ENCODE results near the gene THADA.
"Not testable (repeated sequence)": the region's sequence is repeated elsewhere in the genome, so short reads cannot be mapped to it uniquely, and the experiment has no call there.

THADA gene

DNA sequence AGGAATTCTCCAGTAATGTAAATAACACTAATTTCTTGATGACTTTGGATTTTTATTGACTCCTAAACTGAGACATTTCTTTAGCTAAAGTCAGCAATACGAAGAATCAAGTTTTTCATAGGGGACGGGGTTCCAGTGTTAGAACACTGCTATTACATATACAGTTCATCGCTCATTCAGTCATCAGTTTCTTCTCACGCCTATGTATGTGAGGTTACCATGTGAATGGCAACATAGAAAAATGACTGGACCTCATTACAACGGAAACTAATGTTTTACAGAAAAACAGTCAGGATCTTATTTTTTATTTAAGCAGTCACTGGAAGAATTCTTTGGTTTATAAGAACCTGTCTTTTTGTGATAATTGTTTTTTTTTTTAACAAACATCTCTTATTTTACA, 56.4 kb downstream of the THADA start:
- no peak for DNase-seq (ENCODE audit: low read depth in 2 of 2)

DNA sequence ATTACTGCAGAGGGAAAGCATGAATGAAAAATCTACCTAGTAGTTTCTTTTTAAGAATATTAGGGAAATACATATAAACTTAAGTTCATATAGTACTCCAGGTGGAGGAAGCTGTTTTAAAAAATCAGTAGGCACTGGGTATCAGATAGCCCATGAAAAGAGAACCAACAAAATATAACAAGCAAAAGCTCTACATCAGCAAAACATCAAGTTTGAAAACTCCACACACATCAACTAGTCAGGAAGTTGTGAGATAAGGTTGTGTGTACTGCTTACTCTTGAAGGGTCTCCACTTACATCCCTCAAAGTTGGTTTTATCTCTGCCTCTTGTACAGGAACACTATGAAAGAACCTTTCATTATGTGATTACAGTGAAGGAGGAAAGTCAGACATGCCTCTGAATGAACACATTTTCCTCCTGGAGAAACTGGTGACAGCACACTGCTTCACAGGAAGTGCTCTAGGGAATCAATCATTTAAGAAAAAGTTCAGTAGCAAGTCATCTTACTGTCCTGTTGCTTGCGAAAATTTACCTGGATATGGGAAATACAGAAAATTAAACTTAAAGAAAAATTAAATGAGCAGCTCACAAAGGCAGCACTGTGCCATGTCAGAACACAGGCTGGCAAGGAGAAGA, 57.7 kb downstream of the THADA start:
- no peak for DNase-seq (ENCODE audit: low read depth in 2 of 2)

DNA sequence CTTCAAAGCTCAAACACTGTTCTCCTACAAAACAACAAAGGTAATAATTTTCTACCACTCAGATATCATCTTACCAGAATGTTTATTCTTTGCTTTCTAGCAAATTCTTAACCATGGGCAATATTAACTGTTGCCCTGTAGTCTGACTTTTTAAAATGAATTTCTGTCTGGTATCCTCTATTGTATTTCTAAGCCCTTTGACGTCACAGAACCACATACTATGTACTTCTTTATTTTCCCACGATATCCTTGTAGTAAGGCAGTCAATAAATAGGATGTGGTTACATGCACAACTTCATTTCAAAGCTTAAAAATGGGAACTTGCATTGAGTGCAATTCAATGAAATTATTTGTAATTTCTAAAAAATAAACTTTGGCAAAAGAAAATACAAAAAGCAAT, 58.7 kb downstream of the THADA start:
- no peak for DNase-seq (ENCODE audit: low read depth in 2 of 2)

DNA sequence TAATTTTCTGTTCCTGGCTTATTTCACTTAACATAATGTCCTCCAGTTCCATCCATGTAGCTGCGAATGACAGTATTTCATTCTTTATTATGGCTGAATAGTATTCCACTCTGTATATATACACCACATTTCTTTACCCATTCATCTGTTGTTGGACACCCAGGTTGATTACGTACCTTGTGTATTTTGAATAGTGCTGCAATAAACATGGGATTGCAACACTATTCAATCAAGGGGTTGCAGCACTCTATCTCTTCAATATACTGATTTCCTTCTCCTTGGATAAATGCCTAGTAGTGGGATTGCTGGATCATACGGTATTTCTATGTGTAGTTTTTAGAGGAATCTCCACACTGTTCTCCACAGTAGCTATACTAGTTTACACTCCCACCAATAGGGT, 61.3 kb downstream of the THADA start:
- no peak for DNase-seq (ENCODE audit: low read depth in 2 of 2)

DNA sequence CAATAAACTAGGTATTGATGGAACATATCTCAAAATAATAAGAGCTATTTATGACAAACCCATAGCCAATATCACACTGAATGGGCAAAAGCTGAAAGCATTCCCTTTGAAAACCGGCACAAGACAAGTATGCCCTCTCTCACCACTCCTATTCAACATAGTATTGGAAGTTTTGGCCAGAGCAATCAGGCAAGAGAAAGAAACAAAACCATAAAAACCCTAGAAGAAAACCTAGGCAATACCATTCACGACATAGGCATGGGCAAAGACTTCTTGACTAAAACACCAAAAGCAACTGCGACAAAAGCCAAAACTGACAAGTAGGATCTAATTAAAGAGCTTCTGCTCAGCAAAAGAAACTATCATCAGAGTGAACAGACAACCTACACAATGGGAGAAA, 63.3 kb downstream of the THADA start:
- DNase-seq (ENCODE audit: low read depth in 2 of 2): not testable (repeated sequence)

DNA sequence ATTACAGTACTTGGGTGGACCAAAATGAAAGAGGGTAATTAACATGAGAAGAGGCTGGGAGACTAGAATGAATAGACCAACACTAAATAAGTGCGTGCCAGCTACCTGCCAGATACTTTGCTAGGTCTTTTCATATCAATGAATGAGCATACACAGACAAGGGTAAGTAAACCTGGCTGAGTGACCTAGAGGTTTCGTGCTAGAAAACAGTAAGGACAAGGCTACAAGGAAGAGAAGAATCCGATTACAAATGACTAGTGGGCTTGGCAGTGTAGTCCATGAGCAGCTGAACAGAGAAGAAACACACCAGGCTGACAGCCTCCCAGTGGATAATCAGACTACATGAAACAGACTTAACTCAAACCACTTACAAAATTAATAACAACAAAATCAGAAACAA, 64.6 kb downstream of the THADA start:
- DNase-seq (ENCODE audit: low read depth in 2 of 2): no peak

DNA sequence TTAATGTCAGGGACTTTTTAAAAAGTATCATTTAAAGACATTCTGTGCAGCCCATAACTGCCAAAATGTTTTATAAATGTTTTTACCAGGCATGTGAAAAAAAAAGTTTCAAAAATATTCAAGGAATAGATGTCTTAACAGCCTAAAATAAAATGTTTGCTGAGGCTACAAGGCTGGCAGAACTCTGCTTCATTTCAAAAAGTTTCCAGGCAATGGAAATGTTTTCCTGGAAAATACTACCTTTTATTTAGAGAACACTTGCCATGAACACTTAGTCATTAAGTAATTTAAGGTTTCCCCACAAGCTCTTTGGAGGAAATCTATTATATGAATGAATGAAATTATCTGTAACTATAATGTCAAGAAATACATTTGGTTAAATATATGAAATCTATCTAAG, 68.8 kb downstream of the THADA start:
- DNase-seq (ENCODE audit: low read depth in 2 of 2): no peak

DNA sequence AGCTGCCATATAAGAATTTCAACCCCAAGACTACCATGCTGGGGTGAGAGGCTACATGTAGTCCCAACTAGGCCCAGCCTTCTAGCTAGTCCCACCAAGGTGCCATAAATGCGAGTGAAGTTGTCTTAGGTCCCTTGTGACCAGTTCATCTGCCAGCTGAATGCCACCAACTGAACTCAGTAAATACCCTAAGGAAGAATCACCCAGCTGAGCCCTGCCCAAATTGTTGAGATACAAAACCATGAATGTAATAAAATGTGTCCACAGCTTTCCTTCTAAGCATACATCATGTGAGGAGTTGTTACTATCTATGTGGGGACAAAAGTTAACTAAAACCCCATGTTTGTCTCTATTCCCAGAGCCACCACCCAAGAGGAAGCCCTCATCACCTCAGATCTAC, 70.3 kb downstream of the THADA start:
- DNase-seq (ENCODE audit: low read depth in 2 of 2): no peak

DNA sequence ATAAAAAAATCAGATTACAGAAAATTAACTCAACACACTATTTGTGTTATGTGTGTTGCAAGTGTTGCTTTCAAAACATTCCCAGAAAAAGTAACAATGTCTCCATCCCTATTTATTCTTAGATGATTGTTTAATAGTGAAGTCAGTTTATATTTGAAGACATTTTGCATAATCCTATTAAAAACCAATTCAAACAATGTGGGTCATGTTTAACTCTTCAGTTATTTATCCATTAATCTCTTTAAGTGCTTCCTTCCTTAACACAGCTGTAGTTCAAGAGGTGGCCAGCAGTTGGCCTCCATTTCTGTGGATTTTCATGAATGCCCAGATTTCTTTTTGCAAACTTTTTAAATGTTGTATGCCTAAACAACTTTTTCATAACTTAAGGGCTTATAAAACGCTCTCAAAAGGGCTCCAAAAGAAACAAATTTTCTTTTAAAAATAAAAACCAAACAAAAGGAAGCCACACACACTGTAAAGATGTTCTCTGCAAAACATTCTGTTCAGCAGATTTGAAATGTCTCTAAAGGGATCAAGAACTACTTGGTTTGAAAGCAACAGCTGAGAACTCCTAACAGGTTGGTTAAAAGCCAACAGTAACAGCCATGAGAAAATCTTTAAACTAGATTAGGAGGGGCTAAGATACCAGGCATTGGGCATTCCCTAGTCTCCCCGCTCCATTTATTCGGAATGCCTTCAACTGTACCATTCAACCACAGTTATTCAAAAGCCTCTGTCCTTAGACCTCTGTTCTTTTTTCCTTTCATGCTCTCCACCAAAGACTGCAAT, 71.5 kb downstream of the THADA start:
- DNase-seq (ENCODE audit: low read depth in 2 of 2): no peak

DNA sequence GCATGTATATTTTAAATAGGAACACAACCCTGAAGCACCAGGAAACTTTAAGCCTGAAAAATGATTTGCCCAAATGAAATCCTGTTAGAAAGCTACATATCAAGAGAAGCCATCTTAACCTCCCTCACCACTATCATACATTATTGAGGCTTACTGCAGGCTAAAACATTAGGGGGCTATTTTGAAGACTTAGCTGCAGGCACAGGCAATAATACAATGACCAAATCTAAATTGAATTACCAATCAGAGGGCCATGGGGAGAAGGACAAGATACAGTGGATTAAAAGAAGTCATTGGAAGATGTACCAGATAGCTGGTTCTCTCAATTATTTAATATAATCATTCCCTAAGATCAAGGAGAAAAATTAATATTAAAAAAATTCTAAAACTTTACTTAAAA, 73.7 kb downstream of the THADA start:
- no peak for DNase-seq (ENCODE audit: low read depth in 2 of 2)

DNA sequence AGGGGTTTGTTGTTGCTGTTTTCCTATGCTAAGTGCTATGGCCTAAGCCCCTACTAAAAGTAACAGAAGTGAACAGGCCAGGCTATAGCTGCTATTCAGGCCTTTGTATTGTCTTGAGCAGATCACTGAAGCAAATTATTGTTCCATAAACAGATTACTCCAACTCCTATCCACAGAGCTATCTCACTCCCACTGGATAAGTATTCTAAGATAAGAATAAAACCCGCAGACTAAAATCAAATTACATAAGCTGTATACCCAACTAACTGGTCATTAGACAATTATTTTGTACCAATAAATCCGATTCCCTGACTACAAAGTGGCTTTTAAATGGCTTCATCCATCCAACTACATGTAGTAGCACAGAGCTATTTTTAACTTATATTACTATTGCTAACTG, 74.3 kb downstream of the THADA start:
- no peak for DNase-seq (ENCODE audit: low read depth in 2 of 2)

DNA sequence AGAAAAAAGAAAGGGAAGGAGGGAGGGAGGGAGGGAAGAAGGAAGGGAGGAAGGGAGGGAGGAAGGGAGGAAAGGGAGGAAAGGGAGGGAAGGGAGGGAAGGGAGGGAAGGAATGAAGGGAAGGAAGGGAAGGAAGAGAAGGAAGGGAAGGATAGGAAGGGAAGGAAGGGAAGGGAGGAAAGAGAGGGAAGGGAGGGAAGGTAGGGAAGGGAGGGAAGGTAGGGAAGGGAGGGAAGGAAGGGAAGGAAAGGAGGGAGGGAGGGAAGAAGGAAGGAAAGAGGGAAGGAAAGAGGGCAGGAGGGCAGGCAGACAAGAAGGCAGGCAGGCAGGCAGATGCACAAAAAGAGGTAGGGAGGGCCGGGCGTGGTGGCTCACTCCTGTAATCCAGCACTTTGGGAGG, 74.9 kb downstream of the THADA start:
- DNase-seq (ENCODE audit: low read depth in 2 of 2): no peak

DNA sequence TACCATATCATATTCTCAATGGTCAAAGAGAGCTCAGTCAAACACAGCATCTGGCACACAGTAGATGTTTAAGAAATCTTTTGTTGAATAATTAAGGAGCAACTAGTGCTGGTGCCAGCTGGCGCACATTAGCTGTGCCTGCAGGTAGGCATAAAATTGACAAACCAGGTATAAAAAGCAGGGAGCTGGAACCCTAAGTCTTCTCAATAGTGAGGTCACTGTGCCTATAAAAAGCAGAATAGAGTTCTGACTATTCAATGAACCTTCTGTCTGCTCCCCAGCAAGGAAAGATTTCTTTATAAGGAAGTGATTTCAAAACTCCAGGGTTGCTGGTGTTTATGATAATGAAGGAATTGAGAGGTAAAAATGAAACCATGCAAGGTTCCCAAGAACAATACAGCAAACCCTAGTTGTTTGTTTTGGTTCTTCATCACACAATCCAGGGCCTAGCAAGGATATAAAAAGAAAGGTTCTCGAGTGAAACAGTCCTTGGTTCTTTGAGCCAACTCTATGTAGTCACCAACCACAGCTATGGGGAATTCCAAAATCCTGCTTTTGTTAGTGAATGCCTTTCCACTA, 76.1 kb downstream of the THADA start:
- peak; percentile 69 to 71 for DNase-seq (ENCODE audit: low read depth in 2 of 2)

DNA sequence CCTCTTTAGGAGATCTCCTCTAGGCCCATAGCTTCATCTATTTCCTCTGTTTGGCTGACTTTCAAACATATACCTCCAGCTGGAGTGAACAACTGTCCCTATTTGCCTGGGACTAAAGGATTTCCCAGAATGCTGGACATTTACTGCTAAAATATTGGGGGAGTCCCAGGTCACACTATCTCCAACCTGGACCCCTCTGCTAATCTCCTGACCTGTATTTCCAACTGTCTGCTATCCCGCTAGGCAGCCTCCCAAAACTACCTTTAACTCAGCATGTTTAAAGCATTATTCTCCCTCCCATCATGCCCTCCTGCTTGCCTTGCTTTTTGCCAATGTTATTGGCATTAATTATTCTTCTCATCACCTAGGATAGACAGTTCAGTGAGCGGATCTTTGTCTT, 77.1 kb downstream of the THADA start:
- no peak for DNase-seq (ENCODE audit: low read depth in 2 of 2)

DNA sequence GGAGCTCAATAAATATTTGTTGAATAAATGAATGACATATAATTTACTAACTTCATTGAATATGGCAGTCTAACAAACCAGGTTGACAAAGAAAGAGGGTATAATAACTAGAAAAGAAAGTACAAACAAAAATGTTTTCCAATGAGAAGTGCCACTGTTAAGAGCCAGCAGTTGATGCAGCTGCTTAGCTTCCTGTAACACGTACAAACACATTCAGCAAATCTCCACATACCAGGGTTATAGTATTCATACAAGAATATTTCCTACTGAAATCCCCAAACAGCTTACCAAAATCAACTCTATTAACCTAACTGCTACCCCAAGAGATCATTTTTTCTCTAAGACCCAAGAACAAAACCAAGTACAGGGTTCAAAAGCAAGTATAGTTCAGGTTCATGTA, 77.7 kb downstream of the THADA start:
- no peak for DNase-seq (ENCODE audit: low read depth in 2 of 2)

DNA sequence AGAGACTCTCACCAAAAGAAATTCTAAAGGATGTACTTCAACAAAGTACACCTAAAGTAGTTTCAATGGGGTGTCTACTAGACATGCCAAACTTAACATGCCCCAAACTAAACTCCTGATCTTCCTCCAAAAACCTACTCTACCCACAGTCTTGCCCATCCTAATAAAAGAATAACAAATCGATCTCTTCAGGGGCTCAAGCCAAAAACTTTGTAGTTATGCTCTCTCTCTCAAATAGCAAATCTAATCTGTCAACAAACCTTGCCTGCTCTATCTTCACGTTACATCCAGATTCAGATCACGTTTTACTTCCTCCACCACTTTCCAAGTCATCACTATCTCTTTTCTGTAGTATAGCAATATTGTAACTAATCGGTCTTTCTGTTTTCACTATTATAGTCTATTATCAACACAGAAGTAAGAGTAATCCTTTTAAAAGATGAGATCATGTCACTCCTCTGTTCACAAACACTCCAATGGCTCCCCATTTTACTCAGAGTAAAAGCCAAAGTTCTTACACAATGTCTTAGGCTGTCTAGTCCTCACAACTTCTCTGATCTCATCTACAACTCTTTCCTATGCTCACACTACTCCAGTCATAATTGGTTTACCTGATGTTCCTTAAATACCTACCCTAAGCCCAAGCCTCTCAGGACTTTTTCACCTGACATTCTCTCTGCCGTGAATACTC, 79.9 kb downstream of the THADA start:
- no peak for DNase-seq (ENCODE audit: low read depth in 2 of 2)

DNA sequence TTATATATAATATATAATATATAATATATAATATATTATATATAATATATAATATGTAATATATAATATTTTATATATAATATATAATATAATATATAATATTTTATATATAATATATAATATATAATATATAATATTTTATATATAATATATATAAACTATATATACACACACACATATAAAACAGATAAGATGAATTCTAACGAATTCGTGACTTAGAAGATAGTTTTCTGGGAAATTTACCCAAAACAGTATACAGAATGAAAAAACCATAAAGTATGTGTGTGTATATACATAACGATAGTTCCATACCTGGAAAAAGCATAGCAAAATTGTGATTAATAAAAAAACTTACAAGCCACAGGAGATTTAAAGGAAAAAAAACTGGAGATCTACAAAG, 80.6 kb downstream of the THADA start:
- no peak for DNase-seq (ENCODE audit: low read depth in 2 of 2)

DNA sequence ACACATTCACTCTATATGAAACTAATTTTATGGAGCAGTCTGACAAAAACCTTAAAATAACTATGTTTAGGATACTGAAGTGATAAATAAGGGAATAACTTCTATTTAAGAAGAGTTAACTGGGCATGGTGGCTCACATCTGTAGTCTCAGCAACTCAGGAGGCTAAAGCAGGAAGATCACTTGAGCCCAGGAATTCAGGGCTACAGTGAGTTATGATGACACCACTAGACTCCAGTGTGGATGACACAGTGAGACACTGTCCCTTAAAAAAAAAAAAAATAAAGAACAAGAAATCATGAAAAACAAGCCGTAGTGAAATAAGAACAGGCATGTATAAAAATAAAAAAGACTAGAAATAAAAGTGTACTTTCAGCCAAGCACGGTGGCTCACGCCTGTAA, 82.0 kb downstream of the THADA start:
- DNase-seq (ENCODE audit: low read depth in 2 of 2): no peak

DNA sequence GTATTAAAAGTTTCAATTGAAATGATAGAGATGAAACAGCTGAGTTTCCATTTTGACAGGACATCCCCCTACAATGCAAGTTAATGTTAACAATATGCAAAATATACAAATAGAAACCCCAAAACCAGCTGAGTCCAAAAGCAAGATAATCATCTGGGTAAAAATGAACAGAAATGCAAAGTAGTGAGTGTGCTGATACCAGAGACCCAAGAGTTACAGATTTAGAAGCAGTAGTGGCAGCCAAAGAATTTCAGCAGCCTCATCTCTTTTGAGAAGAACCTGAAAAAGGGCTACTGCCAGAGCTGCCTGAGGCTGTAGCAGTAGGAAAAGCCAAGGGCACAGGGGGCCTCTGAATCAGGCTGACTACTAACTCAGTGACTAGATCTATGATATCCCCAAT, 82.6 kb downstream of the THADA start:
- no peak for DNase-seq (ENCODE audit: low read depth in 2 of 2)

DNA sequence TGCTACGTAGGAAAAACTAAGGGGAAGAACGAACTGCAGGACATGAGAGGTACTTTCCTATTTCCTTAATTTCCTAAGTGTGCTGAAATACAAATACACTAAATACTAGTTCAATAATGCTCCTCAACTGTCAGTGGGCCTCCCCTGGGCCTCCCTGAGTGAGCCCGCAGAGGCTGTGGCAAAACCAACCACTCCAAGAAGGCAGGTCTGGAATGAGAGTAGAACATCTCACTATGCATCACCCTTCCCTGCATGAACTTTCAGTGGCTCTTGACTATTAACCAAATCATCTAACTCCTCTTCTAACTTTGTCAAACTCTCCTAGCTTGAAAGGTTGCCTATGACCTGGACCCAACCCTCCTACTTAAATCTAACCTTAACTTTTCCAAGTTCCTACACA, 84.6 kb downstream of the THADA start:
- no peak for DNase-seq (ENCODE audit: low read depth in 2 of 2)

DNA sequence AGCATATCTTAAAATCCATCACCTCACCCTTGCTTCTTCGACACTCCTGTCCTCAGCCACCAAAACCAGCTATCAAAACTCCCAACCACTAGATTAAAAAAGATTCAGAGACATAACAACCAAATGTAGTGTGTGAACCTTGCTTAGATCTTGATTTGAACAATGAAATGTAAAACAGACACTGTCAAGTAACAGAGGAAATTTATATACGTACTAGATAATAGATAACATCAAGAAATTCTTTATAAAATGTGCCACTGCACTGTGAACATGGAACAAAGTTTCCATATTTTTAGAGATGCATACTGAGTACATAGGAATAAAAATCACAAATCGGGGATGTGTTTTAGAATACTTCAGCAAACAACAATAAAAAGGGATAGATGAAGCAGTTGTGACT, 86.0 kb downstream of the THADA start:
- DNase-seq (ENCODE audit: low read depth in 2 of 2): no peak

DNA sequence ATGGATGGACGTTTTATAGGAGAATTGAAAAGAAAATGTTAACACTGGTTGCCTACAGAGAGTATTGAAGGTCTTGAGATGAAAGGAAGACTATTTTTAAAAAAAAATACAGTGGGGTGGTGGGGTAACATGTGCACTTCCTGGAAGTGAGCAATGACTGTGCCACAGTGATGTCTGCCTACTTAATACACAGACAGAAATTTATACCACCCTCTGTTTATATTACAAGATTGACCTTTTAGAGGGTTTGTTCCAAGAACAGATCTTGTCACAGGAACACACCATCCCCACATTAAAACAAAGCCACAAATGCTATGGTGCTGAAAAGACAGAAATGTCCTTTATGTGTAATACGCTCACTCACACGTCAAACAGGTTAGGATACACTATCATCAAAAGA, 87.6 kb downstream of the THADA start:
- no peak for DNase-seq (ENCODE audit: low read depth in 2 of 2)

DNA sequence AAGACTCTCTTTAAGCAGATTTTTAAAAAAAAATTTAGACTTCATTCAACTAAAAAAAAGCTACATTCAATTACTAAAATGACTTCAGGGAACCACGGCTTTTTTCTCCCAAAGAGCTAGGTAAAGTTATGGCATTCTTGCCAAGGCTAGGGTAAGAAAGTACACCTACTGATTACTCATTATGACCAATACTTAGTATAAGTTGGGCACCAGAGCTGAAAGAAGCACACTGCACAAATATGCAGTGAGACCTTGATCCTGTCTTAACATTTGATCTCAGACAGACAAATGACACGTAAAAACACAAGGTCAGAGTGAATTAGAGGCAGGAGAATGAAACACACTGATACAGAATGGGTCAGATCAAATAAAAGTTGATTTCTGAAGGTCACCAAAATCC, 88.7 kb downstream of the THADA start:
- no peak for DNase-seq (ENCODE audit: low read depth in 2 of 2)

Measured in fibroblast of skin of left biceps (primary cell).